Measurements from ENCODE around the gene APOL3.

- TF ChIP-seq CTCF (IDR thresholded peaks at IDR 0.05; ENCODE audit: insufficient read depth, low read depth, low read length), result no peak
- TF ChIP-seq EZH2 (IDR thresholded peaks at IDR 0.05; ENCODE audit: insufficient read depth, low read length), result no peak
Measured at GRCh38 chr22:36125434-36125833, 35.1 kb downstream of the APOL3 start.
